Activated B cell treated with CpG ODN at 0.5 μM for 24 hours (primary cell): ENCODE measurements around the gene CSMD2. TPM values are rescaled to one million over a fixed set of nuclear protein-coding genes. Genes with fewer than 3 reads are reported as not detected.

Source experiments
- ATAC-seq: fragments of 200-7000 bp; cut with Tn5 transposase; one replicate; pipeline ENCODE4 v1.10.0; 2021; ENCODE audit warnings: low read depth, mild to moderate bottlenecking, moderate library complexity
- CTCF ChIA-PET: fragments of 350-600 bp; sonication (Branson Sonifier 250); formaldehyde crosslinking; loops from one replicate; lab custom pipeline; 2021; ENCODE audit warnings: antibody characterized with exemption; lab: Charles Lee
- POLR2A ChIA-PET: fragments of 350-600 bp; sonication (Branson Sonifier 250); formaldehyde crosslinking; loops from one replicate; lab custom pipeline; 2021; ENCODE audit warnings: antibody characterized with exemption; lab: Charles Lee
- DNase-seq: peaks from one replicate; pipeline ENCODE4 v3.0.0; 2022
- H3K27ac Mint-ChIP-seq: one replicate; pipeline ENCODE4 v1.8.0; 2020; ENCODE audit warnings: mixed read lengths
- H3K27me3 Mint-ChIP-seq: one replicate; pipeline ENCODE4 v1.8.0; 2021; ENCODE audit warnings: mixed read lengths
- H3K36me3 Mint-ChIP-seq: one replicate; pipeline ENCODE4 v1.8.0; 2021; ENCODE audit warnings: low read depth, mixed read lengths
- H3K4me1 Mint-ChIP-seq: one replicate; pipeline ENCODE4 v1.8.0; 2021; ENCODE audit warnings: mixed read lengths
- H3K4me3 Mint-ChIP-seq: one replicate; pipeline ENCODE4 v1.8.0; 2020; ENCODE audit warnings: mild to moderate bottlenecking, mixed read lengths
- H3K9me3 Mint-ChIP-seq: one replicate; pipeline ENCODE4 v1.8.0; 2020; ENCODE audit warnings: mixed read lengths
- CTCF ChIP-seq: fragments of 200-600 bp; IDR thresholded peaks from one replicate; pipeline ENCODE4 v1.8.0; 2022; ENCODE audit warnings: antibody characterized with exemption, mild to moderate bottlenecking
- intact Hi-C: fragments of 100-400 bp; cut with micrococcal nuclease; formaldehyde crosslinking; loops from one replicate; pipeline ENCODE4 v1.15.1; 2024
- total RNA-seq: library from RNA; stranded (reverse); gene quantifications from 2 replicates; pipeline ENCODE4 v1.2.3, GENCODE V29; 2022

Gene CSMD2
- total RNA-seq, 1 donor from 2014 or later = not detected

GRCh38 chr1:33696311-33696710 lies 468.7 kb downstream of the CSMD2 start:
- TF ChIP-seq CTCF = no peak
- peaks cover 2% of the 10 kb centered on the region for H3K9me3 Mint-ChIP-seq
- no peak overlapping the region for H3K27ac Mint-ChIP-seq
- no peaks in the 10 kb centered on the region for H3K4me1 Mint-ChIP-seq
- ATAC-seq (no peak), DNase-seq (no peak)
- peaks cover 29% of the 10 kb centered on the region for H3K27me3 Mint-ChIP-seq
- POLR2A ChIA-PET = no interaction called here
- H3K36me3 Mint-ChIP-seq = no peaks in the 10 kb centered on the region
- intact Hi-C loops = no loop called here
- no peak overlapping the region for H3K4me3 Mint-ChIP-seq
- CTCF ChIA-PET = no interaction called here

GRCh38 chr1:33692206-33693188 lies 472.5 kb downstream of the CSMD2 start:
- DNase-seq (no peak), ATAC-seq (no peak)
- H3K9me3 Mint-ChIP-seq = peaks cover 2% of the 10 kb centered on the region
- H3K4me1 Mint-ChIP-seq = no peaks in the 10 kb centered on the region
- H3K27ac Mint-ChIP-seq = no peak overlapping the region
- peaks cover 22% of the 10 kb centered on the region for H3K27me3 Mint-ChIP-seq
- POLR2A ChIA-PET = no interaction called here
- CTCF ChIA-PET = no interaction called here
- no peak for TF ChIP-seq CTCF
- H3K4me3 Mint-ChIP-seq = no peak overlapping the region
- no peaks in the 10 kb centered on the region for H3K36me3 Mint-ChIP-seq
- intact Hi-C loops = no loop called here

GRCh38 chr1:33687000-33687399 lies 478.0 kb downstream of the CSMD2 start:
- H3K27ac Mint-ChIP-seq = no peak overlapping the region
- intact Hi-C loops = no loop called here
- ChIA-PET CTCF (no interaction called here), POLR2A (no interaction called here)
- H3K4me3 Mint-ChIP-seq = no peak overlapping the region
- peaks cover 25% of the 10 kb centered on the region for H3K27me3 Mint-ChIP-seq
- DNase-seq (no peak), ATAC-seq (no peak)
- H3K4me1 Mint-ChIP-seq = no peaks in the 10 kb centered on the region
- no peaks in the 10 kb centered on the region for H3K36me3 Mint-ChIP-seq
- H3K9me3 Mint-ChIP-seq = no peaks in the 10 kb centered on the region
- TF ChIP-seq CTCF = no peak

- ATAC-seq (no peak), DNase-seq (no peak)
- Mint-ChIP-seq H3K9me3 (no peaks in the 10 kb centered on the region), H3K4me1 (no peaks in the 10 kb centered on the region), H3K27me3 (peaks cover 22% of the 10 kb centered on the region), H3K36me3 (no peaks in the 10 kb centered on the region), H3K4me3 (no peak overlapping the region), H3K27ac (no peak overlapping the region)
- CTCF ChIA-PET = no interaction called here
- POLR2A ChIA-PET = no interaction called here
- TF ChIP-seq CTCF = no peak
- intact Hi-C loops = no loop called here
Observed at GRCh38 chr1:33686551-33686950, 478.5 kb downstream of the CSMD2 start.

GRCh38 chr1:33685256-33685655 lies 479.8 kb downstream of the CSMD2 start:
- ChIA-PET CTCF (no interaction called here), POLR2A (no interaction called here)
- no peaks in the 10 kb centered on the region for H3K4me1 Mint-ChIP-seq
- H3K27ac Mint-ChIP-seq = no peak overlapping the region
- intact Hi-C loops = no loop called here
- no peak for ATAC-seq
- no peaks in the 10 kb centered on the region for H3K36me3 Mint-ChIP-seq
- peaks cover 19% of the 10 kb centered on the region for H3K27me3 Mint-ChIP-seq
- H3K4me3 Mint-ChIP-seq = no peak overlapping the region
- no peak for TF ChIP-seq CTCF
- H3K9me3 Mint-ChIP-seq = no peaks in the 10 kb centered on the region
- no peak for DNase-seq
